Hematopoietic multipotent progenitor cell treated with erythropoietin and hydrocortisone succinate and interleukin-3 and kit ligand, for 8 days (in vitro differentiated cells): Measurements from ENCODE around the gene AASS.
"Not testable (repeated sequence)": the region's sequence is repeated elsewhere in the genome, so short reads cannot be mapped to it uniquely, and the experiment has no call there.

Source experiments
- DNase-seq: peaks from one replicate; pipeline ENCODE4 v3.0.0-alpha.2; 2015

Gene AASS

DNA sequence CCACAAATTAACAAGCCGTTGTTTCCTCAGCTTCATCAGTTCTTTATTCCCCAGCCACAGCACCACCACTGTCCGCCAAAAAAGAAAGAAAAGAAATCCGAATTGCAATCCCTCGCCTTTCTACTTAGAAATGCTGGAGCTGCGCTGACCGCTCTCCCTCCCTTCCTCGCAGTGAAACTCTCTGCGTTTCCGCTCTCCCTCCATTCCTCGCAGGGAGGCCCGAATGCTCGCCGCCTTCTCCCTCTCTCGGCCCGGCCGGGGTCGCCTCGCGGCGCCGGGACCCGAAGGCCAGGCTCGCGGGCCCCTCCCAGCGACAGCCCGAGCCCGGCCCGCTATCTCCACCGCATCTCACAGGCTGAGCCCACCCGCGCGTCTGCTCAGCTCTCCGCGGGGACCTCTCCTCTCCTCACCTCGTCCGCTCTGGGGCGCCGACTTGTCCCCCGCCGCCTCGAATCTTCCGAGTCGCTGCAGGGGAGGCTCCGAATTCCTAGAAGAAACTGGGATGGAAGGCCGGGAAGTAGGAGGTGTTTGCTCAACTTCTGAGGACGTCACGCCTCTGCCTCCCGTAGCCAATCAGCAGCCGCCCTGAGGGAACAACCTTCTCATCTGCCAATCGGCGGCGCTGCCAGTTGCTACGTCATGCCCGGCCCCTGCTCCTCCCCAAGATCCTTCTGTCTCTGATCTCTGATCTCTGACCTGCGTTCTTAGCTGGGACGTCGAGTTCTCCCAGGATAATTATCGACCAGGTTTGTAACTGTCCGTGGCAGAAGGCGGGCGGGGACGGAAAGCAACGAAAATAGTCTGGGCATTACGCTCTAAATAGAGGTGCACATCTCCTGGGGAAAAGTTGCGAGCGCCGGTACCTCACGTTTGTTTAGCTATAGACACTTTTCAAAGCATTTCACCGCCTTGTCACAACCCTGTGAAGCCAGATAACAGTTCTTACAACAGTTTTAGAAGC, at the start of gene AASS:
Gene AASS (minus strand): TSS at position 499 of the 961 bp plus-strand sequence. CDS start 10,523 bp downstream, outside the sequence.
- DNase-seq, result peak; percentile 93

GRCh38 chr7:122188785-122189184, 44.7 kb upstream of the AASS start:
- DNase-seq, result no peak

DNA sequence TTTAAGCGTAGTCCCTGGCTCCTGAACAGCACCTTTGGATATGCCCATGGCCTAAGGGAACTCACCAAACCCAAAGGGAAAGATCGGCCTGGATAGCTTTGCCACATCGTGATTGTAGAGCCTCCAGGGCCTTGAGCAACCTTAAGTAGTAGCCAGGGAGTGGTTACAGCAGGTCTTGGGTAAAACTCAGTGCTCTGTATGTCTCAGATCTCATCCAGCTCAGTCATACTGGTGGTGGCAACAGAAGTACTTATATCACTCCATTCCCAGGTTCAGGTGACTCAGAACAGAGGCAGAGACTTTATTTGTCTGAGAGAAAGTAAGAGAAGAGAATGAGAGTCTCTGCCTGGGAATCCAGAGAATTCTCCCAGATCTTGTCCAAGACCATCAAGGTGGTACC, 39.1 kb upstream of the AASS start:
- DNase-seq, result no peak

DNA sequence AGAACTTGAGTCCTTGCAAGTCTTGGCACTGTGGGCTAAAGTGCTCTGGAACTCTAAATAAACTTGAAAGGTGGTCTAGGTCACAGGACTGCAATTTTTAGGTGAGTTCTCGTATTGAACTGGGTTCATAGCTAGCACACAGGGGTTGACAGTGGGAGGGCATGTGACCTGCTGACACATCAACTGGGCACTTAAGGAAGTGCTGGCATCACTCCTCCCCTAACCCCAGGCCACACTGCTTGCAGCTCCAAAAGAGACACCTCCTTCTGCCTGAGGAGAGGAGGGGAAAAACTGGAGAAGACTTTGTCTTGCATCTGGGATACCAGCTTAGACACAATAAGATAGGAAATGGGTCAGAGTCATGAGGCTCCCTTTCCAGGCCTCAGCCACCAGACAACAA, 38.0 kb upstream of the AASS start:
- no peak for DNase-seq

DNA sequence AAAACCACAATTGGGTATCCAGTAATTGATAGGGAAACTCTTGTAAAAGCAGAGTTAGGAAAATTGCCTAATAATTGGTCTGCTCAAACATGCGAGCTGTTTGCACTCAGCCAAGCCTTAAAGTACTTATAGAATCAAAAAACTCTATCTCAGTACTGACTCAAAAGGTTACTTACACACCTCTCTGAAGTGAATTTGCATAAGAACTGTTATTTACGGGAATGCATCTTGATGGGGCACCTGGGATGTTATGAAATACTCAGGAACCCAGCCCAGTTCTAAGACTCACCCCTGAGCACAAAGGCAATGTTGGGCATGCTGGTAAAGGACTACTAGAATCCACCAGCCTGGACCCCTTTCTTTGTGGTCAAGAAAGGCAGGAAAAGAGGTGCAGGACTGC, 28.1 kb upstream of the AASS start:
- not testable (repeated sequence) for DNase-seq

- DNase-seq, result no peak
Measured at GRCh38 chr7:122166740-122167139, 22.7 kb upstream of the AASS start.

DNA sequence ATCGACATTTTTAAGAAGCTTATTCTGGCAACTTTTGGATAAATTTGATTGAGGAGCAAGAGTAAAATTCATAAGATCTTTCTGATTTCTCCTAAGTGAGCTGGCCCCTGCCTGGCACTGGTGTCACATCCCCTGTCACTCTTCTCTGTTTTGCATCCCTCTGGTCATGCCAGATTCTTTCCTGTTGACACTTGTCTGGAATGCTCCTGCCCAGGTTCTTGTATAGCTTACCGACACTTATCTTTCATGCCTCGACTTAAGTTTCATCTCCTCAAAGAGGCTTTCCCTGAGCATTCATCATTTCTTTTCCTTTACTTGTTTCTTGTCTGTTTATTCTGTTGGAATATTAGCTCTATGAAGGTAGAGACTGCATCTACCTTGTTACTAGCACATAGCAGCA, 22.2 kb upstream of the AASS start:
- DNase-seq, result no peak

DNA sequence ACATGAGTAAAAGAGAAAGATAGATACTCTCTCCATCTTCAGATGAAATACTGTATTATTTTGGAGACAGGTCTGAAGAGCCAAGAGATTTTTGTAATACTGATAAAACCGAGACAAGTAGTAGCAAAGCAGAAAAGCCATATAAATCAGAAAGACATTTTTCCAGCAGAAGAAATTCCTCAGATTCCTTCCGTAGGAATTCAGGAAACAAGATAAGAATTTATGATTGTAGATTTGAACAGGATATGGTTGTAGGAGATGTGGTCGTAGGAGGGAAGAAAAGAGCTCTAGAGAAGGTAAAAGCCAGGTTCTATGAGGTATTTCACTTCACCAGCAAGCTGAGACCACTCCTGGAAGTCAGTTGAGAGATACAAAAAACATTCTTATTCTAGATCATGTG, 17.6 kb upstream of the AASS start:
- DNase-seq, result no peak

DNA sequence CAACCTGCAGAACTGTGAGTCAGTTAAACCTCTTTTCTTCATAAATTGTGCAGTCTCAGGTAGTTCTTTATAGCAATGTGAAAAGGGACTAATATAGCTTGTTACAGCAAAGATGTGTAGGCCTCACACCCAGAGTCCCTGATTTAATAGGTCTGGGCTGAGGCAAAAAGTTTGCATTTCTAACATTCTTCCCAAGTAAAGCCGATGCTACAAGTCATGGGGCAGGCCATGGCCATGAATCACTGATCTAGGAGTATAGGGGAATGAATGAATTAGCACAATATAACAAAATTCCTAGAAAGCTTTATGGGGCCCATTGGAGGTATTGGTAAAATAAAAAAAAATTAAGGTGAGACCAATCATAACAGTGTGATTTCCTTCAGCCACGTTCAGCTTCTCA, 11.5 kb upstream of the AASS start:
- no peak for DNase-seq

GRCh38 chr7:122148878-122149277, 4.8 kb upstream of the AASS start:
- DNase-seq, result no peak

DNA sequence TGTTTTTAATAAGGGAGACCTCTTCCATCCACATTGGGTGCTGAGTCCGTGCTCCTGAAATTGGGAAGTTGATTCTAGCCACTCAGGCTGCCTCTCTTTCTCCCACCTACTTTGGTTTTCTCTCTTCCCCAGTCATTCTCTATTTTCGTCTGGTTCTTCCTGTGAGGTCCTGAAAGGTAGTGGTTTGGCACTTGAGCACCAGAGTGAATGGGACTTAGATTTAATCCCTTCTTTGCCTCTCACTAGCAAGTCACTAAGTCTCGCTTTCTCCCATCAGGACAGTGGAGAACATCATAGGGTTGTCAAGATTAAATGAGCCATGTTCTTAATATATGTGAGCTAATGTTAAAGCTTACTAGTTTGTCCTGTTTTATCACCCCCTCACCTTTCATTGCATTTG, 4.0 kb upstream of the AASS start:
- no peak for DNase-seq

- DNase-seq, result no peak
Measured at GRCh38 chr7:122145937-122146645, 2.0 kb upstream of the AASS start.

DNA sequence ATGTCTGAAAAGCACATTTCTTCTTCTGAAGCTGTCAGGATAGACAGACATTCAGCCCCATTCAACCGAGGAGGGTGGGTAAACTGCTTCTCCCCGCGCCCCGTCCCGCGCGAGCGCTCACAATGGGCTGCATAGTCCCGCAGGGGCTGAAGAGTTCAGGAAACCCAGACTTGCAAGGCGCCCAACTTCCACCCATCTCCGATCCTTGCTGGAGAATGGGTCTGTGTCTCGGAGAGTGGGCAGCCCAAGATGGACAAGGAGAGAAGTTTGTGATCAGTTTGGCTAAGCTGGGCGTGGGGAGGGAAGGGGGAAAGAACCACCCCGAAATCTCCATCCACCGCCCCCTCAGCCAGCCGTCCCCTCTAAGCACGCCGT, 686 bp downstream of the AASS start:
- DNase-seq, result no peak

DNA sequence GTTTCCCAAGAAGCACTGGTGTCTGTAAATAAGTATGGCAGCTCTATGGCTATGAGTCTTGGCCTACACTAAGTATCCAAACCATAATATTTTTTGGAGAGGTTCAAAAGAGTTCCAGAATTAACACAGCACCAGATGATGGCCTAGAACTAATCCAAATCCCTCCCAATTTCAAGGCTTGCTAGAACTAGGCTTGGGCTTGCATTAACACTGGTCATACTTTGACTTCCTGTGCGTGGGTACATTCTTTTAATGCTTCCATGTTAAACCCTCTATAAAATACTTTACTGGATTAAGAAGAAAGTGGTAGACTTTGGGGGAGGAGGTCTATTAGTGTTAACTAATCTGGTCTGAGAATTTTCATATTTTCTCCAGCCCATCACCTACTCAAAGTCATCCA, 3.1 kb downstream of the AASS start:
- DNase-seq, result no peak

GRCh38 chr7:122137251-122138077, 6.6 kb downstream of the AASS start:
- peak; percentile 35 for DNase-seq

DNA sequence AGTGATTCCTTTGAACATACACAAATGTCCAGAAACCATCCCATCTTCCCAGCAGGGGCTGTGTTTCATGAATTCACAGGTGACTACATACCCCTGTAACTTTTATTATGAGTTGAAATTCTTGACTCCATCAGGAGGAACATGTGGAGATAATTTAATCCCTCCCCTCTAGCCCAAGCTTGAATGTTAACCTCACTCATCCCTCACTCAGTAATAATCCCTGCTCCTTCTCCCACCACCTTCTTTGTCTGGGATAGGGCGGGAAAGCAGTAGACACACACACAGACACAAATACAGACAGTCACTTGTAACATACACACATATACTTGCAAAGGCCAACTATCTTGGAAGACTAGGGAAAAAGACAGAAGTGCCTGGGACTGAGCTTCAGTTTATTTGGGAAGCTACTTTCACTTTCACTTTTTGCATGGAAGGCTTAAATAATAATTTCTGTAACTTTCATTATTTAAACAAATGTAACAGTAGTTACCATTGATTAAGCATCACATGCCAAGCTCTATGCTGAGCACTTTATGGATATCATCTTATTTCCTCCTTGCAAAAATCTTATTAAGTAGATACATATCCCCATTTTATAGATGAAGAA, 7.3 kb downstream of the AASS start:
- DNase-seq, result peak; percentile 4

DNA sequence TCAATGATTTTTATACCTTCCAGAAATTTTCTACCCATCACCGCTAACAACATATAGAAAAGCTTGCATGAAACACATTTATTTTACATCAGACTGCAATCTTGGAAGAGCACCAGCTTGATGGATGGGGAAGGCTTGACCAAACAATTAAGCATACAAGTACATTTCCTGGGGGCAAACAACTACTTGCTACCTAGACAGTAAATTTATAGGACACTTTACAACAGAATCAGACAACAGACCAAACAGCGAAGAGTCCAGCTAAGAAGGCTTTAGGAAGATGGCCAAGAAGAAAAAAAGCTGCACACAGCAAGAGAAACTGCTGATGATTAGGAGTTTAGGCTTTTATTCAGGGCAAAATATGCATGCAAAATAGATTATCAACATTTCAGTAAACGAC, 8.0 kb downstream of the AASS start:
- no peak for DNase-seq

DNA sequence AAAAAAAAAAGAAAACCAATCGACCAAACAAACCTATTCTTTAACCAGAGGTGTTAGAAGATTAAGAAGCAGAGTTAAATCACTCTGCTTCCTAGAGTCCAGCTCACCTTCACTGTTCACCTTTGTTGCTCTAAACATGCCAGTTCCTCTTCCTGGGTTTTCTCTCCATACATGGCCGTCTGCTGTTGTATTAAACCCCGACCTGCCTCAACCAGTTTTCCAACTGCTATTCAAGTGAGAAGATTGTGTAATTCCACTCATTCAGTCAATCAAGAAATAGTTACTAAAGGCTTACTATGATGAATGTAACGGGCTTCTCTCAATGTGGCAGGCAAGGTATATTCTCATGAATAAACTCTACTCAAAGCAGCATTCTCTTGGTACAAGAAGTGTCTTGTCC, 8.8 kb downstream of the AASS start:
- DNase-seq, result no peak

DNA sequence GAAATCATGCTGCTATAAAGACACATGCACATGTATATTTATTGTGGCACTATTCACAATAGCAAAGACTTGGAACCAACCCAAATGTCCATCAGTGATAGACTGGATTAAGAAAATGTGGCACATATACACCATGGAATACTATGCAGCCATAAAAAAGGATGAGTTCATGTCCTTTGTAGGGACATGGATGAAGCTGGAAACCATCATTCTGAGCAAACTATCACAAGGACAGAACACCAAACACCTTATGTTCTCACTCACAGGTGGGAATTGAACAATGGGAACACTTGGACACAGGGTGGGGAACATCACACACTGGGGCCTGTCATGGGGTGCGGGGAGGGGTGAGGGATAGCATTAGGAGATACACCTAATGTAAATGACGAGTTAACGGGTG, 9.3 kb downstream of the AASS start:
- not testable (repeated sequence) for DNase-seq

- no peak for DNase-seq
Measured at GRCh38 chr7:122133477-122133876, 10.6 kb downstream of the AASS start.

GRCh38 chr7:122132341-122132740, 11.7 kb downstream of the AASS start:
- no peak for DNase-seq

DNA sequence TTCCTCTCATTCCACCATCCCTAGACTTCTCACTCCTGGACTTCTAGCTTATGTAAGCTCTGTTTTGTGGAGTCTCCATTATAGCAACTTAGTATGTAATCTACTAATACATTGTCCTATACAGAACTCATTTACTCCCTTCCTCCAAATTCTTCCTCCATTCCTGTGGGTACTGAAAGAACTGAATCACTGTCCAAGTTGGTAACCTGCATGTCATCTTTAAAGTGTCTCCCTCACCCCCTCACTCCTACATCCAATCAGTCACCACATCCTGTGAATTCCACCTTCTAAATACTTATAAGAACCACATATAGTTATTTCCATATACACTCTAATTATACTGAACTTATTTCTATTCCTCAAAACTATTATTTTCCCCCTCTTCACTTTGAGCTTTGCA, 20.3 kb downstream of the AASS start:
- no peak for DNase-seq

DNA sequence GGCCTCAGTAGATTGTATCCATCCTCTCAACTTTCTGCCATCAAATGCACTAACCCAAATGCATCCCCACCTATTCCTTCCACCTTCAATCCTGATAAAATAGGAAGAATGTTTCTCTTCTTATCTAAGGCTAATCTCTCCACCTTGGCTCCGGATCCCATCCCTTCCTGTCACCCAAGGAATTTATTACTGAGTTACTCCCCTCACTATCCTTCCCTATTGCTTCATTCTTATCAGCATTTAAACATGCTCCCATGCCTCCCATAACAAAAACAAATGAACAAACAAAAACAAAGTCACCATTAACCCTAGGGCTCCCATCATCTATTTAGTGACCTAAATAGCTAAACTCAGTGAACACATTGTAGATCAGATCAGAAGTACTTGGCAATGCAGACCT, 25.3 kb downstream of the AASS start:
- no peak for DNase-seq
